ENCODE results near the gene HS3ST3A1. TPM values are rescaled to one million over a fixed set of nuclear protein-coding genes. Genes with fewer than 3 reads are reported as not detected.

HS3ST3A1 gene
- total and polyA plus RNA-seq, 2 of the 4 experiments (the other 2 are of a cell fraction): 8.8 to 9.0 TPM

DNA sequence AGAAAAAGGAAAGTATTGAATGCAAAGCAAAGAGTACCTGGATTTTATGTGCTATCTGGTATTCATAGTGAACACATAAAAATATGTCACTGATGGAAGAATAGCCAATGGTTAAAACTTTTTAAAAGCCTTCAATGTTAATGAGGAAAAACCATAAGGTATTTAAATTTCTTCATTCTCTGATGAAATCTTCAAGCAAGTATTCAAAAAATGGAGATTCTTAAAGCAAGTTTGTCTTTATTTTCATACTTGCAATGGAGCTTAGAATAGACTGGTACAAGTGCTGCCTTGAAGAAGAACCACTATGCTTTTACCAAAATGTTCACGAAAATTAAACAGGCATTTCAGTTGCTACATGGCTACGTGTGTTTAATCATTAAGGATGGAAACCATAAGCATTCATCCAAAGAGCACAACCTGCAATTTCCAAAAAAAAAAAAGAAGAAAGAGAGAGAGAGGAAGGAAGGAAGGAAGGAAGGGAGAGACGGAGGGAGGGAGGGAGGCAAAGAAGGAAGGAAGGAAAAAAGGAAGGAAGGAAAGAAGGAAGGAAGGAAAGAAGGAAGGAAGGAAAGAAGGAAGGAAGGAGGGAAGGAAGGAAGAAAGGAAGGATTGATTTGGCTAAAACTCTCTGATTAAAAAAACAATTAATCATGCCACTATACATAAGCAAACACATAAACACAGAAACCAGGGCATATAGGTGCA is 17.6 kb downstream of the HS3ST3A1 start:
- no peak for ATAC-seq (ENCODE audit: low read depth)
- Histone ChIP-seq H4K8ac (ENCODE audit: low read depth in 2 of 2, low read length in 2 of 2) (peak overlapping the region; percentile 60 to 77), H2AK5ac (ENCODE audit: low read depth, low read length) (peak overlapping the region; percentile 25; the same call in 1 of the 2 replicates), H3K36me3 (ENCODE audit: control insufficient read depth, insufficient read depth, low read length) (no peaks in the 10 kb centered on the region), H3K9me1 (ENCODE audit: insufficient read depth, low read length) (no peaks in the 10 kb centered on the region; the same call in 1 of the 2 replicates), H3K4me1 (ENCODE audit: control insufficient read depth, insufficient read depth, low read length) (peaks cover 12% of the 10 kb centered on the region), H4K20me1 (ENCODE audit: insufficient read depth, low read length) (no peaks in the 10 kb centered on the region), H3K23ac (ENCODE audit: low read depth, low read length) (peak overlapping the region; percentile 5; the same call in 1 of the 2 replicates), H2BK120ac (ENCODE audit: low read depth, low read length) (peak overlapping the region; percentile 94), H3K27ac (ENCODE audit: insufficient read depth, low read length) (peak overlapping the region; percentile 73; the same call in 1 of the 2 replicates), H3K18ac (ENCODE audit: low read depth, low read length) (peak overlapping the region; percentile 93), H3K14ac (replicated peaks; ENCODE audit: low read depth, low read length) (peak overlapping the region; percentile 67; the same call in 1 of the 2 replicates), H2BK15ac (ENCODE audit: low read depth, low read length) (peak overlapping the region; percentile 57; the same call in 2 of the 3 replicates), H2AK9ac (replicated peaks; ENCODE audit: low read depth, low read length, poor library complexity) (no peak overlapping the region), H3K4ac (ENCODE audit: low read depth, low read length) (peak overlapping the region; percentile 84; the same call in 1 of the 2 replicates), H3K4me2 (ENCODE audit: low read depth, low read length) (peak overlapping the region; percentile 93), H4K91ac (ENCODE audit: insufficient read depth, low read depth, low read length) (peak overlapping the region; percentile 43), H3K79me1 (ENCODE audit: low read depth in 1 of 2, low read length in 2 of 2) (peaks cover 16 to 51% of the 10 kb centered on the region in 2 experiments), H2AFZ (replicated peaks; ENCODE audit: low read length, poor library complexity) (no peak overlapping the region), H2BK5ac (ENCODE audit: low read depth, low read length, poor library complexity, severe bottlenecking) (peak overlapping the region; percentile 92), H3K9me3 (ENCODE audit: control insufficient read depth, insufficient read depth, low read length) (no peaks in the 10 kb centered on the region), H3K9ac (ENCODE audit: low read depth, low read length) (peak overlapping the region; percentile 48; the same call in 1 of the 2 replicates), H3K27me3 (ENCODE audit: control insufficient read depth, insufficient read depth, low read length) (no peaks in the 10 kb centered on the region), H3K56ac (ENCODE audit: extremely low read depth, insufficient read depth, low read length) (peak overlapping the region; percentile 79), H2BK20ac (ENCODE audit: low read depth, low read length) (peak overlapping the region; percentile 66; the same call in 1 of the 2 replicates), H4K5ac (ENCODE audit: low read depth, low read length) (peak overlapping the region; percentile 84; the same call in 1 of the 2 replicates), H3K4me3 (ENCODE audit: insufficient read depth, low read depth, low read length) (no peak overlapping the region)
- dilution Hi-C loops (cut with HindIII; ENCODE audit: low sequenced_read_pairs, unreplicated experiment) (no loop called here), intact Hi-C loops (cut with micrococcal nuclease) (loop anchor here (5.0 kb wide), 1 partner anchor 167 kb away; no protein-coding TSS in a partner anchor), in situ Hi-C loops (cut with MboI; ENCODE audit: low sequenced_read_pairs) (no loop called here)
- DNase-seq: no peak
- BruUV-seq (replicated peaks): no TSS peak
- CTCF ChIA-PET: no interaction called here
- POLR2A ChIA-PET (ENCODE audit: unreplicated experiment): no interaction called here
- WGBS, 2 experiments (ENCODE audit: extremely low coverage in 2 of 2, insufficient read length in 1 of 2): 100% methylated on average over 1 of the region's 3 CpGs; no CpG with 5 or more reads in 1 of the 2 experiments
- no peak for TF ChIP-seq MXI1 (IDR thresholded peaks at IDR 0.05; ENCODE audit: borderline replicate concordance, low read depth, low read length)
- TF ChIP-seq, protein P1, sequence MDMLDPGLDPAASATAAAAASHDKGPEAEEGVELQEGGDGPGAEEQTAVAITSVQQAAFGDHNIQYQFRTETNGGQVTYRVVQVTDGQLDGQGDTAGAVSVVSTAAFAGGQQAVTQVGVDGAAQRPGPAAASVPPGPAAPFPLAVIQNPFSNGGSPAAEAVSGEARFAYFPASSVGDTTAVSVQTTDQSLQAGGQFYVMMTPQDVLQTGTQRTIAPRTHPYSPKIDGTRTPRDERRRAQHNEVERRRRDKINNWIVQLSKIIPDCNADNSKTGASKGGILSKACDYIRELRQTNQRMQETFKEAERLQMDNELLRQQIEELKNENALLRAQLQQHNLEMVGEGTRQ (IDR thresholded peaks at IDR 0.05; ENCODE audit: low read depth, low read length): no peak
- TF ChIP-seq, protein P2, sequence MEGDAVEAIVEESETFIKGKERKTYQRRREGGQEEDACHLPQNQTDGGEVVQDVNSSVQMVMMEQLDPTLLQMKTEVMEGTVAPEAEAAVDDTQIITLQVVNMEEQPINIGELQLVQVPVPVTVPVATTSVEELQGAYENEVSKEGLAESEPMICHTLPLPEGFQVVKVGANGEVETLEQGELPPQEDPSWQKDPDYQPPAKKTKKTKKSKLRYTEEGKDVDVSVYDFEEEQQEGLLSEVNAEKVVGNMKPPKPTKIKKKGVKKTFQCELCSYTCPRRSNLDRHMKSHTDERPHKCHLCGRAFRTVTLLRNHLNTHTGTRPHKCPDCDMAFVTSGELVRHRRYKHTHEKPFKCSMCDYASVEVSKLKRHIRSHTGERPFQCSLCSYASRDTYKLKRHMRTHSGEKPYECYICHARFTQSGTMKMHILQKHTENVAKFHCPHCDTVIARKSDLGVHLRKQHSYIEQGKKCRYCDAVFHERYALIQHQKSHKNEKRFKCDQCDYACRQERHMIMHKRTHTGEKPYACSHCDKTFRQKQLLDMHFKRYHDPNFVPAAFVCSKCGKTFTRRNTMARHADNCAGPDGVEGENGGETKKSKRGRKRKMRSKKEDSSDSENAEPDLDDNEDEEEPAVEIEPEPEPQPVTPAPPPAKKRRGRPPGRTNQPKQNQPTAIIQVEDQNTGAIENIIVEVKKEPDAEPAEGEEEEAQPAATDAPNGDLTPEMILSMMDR (conservative IDR thresholded peaks at IDR 0.05; ENCODE audit: low read depth, low read length): no peak
- TF ChIP-seq RFX5 (IDR thresholded peaks at IDR 0.05; ENCODE audit: low read depth, low read length): no peak
- no peak for TF ChIP-seq RCOR1 (IDR thresholded peaks at IDR 0.05; ENCODE audit: insufficient replicate concordance, low read length)
- no peak for TF ChIP-seq MAFK (IDR thresholded peaks at IDR 0.05; ENCODE audit: low read depth, low read length)
- TF ChIP-seq, protein P3, sequence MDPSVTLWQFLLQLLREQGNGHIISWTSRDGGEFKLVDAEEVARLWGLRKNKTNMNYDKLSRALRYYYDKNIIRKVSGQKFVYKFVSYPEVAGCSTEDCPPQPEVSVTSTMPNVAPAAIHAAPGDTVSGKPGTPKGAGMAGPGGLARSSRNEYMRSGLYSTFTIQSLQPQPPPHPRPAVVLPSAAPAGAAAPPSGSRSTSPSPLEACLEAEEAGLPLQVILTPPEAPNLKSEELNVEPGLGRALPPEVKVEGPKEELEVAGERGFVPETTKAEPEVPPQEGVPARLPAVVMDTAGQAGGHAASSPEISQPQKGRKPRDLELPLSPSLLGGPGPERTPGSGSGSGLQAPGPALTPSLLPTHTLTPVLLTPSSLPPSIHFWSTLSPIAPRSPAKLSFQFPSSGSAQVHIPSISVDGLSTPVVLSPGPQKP (IDR thresholded peaks at IDR 0.05; ENCODE audit: borderline replicate concordance, low read depth, low read length): no peak
- TF ChIP-seq BHLHE40 (IDR thresholded peaks at IDR 0.05; ENCODE audit: low read depth, low read length): no peak
- TF ChIP-seq MAZ (IDR thresholded peaks at IDR 0.05; ENCODE audit: borderline replicate concordance, low read depth, low read length): no peak
- TF ChIP-seq POLR2A (IDR thresholded peaks at IDR 0.05; ENCODE audit: low read depth, low read length): no peak
- no peak for TF ChIP-seq FOS (IDR thresholded peaks at IDR 0.05; ENCODE audit: low read depth, low read length)
- TF ChIP-seq SMC3 (IDR thresholded peaks at IDR 0.05; ENCODE audit: low read depth, low read length): no peak
- TF ChIP-seq NFE2L2 (IDR thresholded peaks at IDR 0.05; ENCODE audit: low read depth, low read length): no peak
- no peak for TF ChIP-seq CHD1 (IDR thresholded peaks at IDR 0.05; ENCODE audit: low read depth, low read length)
